SK-N-SH (cell line): ENCODE results near the gene JPH3.

Experiments
- FOXJ3 ChIP-seq: sonication (generic); formaldehyde crosslinking; IDR thresholded peaks from 2 replicates; pipeline ENCODE4 v1.5.1; 2020; ENCODE audit warnings: mild to moderate bottlenecking, missing genetic modification reagents
- FOXM1 ChIP-seq: IDR thresholded peaks from 2 replicates; pipeline ENCODE4 v1.4.0; 2012; ENCODE audit warnings: low read depth, mild to moderate bottlenecking
- POLR2AphosphoS5 ChIP-seq: IDR thresholded peaks from 2 replicates; pipeline ENCODE4 v1.6.1; 2012; ENCODE audit warnings: low read depth, low read length
- RAD21 ChIP-seq: IDR thresholded peaks from 2 replicates; pipeline ENCODE4 v1.6.1; 2012; ENCODE audit warnings: mild to moderate bottlenecking, low read length
- SIN3A ChIP-seq: IDR thresholded peaks from 2 replicates; pipeline ENCODE4 v1.6.1; 2012; ENCODE audit warnings: low read depth, mild to moderate bottlenecking, low read length, moderate library complexity, borderline replicate concordance
- TAF1 ChIP-seq: IDR thresholded peaks from 2 replicates; pipeline ENCODE4 v1.6.1; 2012; ENCODE audit warnings: low read depth, mild to moderate bottlenecking, low read length, moderate library complexity, borderline replicate concordance
- TEAD4 ChIP-seq: IDR thresholded peaks from 2 replicates; pipeline ENCODE4 v1.4.0; 2012; ENCODE audit warnings: mild to moderate bottlenecking, borderline replicate concordance; ENCODE audit not compliant: insufficient read depth
- TF ChIP-seq, protein P1 (sequence below): fragments of 150-350 bp; IDR thresholded peaks from 2 replicates; pipeline ENCODE4 v1.6.1; 2017; ENCODE audit warnings: antibody characterized with exemption, low read length, low read depth, borderline replicate concordance
- TF ChIP-seq, protein P2 (sequence below): IDR thresholded peaks from 2 replicates; pipeline ENCODE4 v1.4.0; 2012; ENCODE audit warnings: low read depth, borderline replicate concordance
- TF ChIP-seq, protein P3 (sequence below): IDR thresholded peaks from 2 replicates; pipeline ENCODE4 v1.4.0; 2012; ENCODE audit warnings: low read depth
- TF ChIP-seq, protein P4 (sequence below): fragments of 200-600 bp; sonication (generic); IDR thresholded peaks from 2 replicates; pipeline ENCODE4 v1.6.1; 2017; ENCODE audit warnings: antibody characterized with exemption, mild to moderate bottlenecking, moderate library complexity
- TF ChIP-seq, protein P5 (sequence below): IDR thresholded peaks from 2 replicates; pipeline ENCODE4 v1.4.0; 2012; ENCODE audit warnings: low read depth, borderline replicate concordance

DNA sequence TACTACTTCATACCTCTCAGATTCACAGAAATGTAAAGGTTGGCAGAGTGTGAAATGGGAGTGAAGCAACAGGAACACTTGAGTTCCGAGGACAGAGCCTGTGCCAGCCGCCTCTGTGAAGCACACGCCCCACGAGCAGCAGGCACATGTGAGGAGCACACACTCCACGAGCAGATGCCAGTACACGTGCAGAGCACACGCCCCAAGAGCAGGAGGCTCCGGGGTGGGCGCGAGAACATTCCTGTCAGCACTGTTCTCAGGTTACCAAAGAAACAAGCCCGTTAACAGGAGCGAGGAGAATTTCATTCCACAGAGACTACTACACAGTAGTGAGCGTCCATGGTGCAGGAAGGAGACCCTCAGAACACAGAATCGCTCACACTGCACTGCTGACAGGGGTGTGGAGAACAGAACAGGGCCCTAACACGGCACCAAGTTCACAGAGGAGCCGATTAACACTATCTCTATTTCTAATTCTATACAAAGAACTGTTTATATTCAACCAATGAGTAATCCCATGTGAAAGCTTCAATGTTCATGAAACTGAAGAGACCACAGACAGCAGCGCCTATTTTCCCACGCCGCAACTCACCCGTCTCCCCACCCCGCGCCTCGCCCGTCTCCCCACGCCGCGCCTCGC is 123.4 kb downstream of the JPH3 start:
- TF ChIP-seq, protein P1, sequence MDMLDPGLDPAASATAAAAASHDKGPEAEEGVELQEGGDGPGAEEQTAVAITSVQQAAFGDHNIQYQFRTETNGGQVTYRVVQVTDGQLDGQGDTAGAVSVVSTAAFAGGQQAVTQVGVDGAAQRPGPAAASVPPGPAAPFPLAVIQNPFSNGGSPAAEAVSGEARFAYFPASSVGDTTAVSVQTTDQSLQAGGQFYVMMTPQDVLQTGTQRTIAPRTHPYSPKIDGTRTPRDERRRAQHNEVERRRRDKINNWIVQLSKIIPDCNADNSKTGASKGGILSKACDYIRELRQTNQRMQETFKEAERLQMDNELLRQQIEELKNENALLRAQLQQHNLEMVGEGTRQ: no peak
- TF ChIP-seq SIN3A (no peak), TAF1 (no peak), FOXJ3 (CRISPR knock-in tag) (no peak), POLR2AphosphoS5 (no peak), RAD21 (no peak), FOXM1 (no peak), TEAD4 (no peak)
- TF ChIP-seq, protein P2, sequence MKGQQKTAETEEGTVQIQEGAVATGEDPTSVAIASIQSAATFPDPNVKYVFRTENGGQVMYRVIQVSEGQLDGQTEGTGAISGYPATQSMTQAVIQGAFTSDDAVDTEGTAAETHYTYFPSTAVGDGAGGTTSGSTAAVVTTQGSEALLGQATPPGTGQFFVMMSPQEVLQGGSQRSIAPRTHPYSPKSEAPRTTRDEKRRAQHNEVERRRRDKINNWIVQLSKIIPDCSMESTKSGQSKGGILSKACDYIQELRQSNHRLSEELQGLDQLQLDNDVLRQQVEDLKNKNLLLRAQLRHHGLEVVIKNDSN: no peak
- TF ChIP-seq, protein P3, sequence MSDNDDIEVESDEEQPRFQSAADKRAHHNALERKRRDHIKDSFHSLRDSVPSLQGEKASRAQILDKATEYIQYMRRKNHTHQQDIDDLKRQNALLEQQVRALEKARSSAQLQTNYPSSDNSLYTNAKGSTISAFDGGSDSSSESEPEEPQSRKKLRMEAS: no peak
- TF ChIP-seq, protein P4, sequence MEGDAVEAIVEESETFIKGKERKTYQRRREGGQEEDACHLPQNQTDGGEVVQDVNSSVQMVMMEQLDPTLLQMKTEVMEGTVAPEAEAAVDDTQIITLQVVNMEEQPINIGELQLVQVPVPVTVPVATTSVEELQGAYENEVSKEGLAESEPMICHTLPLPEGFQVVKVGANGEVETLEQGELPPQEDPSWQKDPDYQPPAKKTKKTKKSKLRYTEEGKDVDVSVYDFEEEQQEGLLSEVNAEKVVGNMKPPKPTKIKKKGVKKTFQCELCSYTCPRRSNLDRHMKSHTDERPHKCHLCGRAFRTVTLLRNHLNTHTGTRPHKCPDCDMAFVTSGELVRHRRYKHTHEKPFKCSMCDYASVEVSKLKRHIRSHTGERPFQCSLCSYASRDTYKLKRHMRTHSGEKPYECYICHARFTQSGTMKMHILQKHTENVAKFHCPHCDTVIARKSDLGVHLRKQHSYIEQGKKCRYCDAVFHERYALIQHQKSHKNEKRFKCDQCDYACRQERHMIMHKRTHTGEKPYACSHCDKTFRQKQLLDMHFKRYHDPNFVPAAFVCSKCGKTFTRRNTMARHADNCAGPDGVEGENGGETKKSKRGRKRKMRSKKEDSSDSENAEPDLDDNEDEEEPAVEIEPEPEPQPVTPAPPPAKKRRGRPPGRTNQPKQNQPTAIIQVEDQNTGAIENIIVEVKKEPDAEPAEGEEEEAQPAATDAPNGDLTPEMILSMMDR: no peak
- TF ChIP-seq, protein P5, sequence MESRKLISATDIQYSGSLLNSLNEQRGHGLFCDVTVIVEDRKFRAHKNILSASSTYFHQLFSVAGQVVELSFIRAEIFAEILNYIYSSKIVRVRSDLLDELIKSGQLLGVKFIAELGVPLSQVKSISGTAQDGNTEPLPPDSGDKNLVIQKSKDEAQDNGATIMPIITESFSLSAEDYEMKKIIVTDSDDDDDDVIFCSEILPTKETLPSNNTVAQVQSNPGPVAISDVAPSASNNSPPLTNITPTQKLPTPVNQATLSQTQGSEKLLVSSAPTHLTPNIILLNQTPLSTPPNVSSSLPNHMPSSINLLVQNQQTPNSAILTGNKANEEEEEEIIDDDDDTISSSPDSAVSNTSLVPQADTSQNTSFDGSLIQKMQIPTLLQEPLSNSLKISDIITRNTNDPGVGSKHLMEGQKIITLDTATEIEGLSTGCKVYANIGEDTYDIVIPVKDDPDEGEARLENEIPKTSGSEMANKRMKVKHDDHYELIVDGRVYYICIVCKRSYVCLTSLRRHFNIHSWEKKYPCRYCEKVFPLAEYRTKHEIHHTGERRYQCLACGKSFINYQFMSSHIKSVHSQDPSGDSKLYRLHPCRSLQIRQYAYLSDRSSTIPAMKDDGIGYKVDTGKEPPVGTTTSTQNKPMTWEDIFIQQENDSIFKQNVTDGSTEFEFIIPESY: no peak
